Muscle of back (tissue), 11 donors: ENCODE data around the gene LRIT2. TPM values are rescaled to one million over a fixed set of nuclear protein-coding genes. Genes with fewer than 3 reads are reported as not detected.
"Not testable (repeated sequence)": the region's sequence is repeated elsewhere in the genome, so short reads cannot be mapped to it uniquely, and the experiment has no call there.

Experiments used
- DNase-seq, 3 donors: peaks; one replicate each; pipeline versions ENCODE4 v3.0.0 to v3.0.0-alpha.2; 2013
- polyA plus RNA-seq, 10 donors: library from polyadenylated mRNA; unstranded; fragments of 120-200 nt; gene quantifications; one replicate each; pipeline ENCODE4 v1.2.1, GENCODE V29; 2013; ENCODE audit not compliant: insufficient read length in 10 of 10

The LRIT2 gene
- polyA plus RNA-seq, 10 donors = not detected

DNA sequence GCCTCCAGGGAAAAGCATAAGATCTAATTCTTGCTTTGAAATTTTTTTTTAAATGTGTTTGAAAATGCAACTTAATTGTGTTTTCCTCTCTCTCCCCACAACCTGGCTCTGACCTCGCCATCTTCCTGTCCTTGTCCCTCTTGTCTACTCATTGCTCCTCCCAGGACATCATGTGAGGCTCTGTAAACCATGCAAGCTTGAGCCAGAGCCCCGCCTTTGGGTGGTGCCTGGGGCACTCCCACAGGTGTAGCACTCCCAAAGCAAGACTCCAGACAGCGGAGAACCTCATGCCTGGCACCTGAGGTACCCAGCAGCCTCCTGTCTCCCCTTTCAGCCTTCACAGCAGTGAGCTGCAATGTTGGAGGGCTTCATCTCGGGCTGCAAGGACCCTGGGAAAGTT is 40.8 kb downstream of the LRIT2 start:
- no peak for DNase-seq

DNA sequence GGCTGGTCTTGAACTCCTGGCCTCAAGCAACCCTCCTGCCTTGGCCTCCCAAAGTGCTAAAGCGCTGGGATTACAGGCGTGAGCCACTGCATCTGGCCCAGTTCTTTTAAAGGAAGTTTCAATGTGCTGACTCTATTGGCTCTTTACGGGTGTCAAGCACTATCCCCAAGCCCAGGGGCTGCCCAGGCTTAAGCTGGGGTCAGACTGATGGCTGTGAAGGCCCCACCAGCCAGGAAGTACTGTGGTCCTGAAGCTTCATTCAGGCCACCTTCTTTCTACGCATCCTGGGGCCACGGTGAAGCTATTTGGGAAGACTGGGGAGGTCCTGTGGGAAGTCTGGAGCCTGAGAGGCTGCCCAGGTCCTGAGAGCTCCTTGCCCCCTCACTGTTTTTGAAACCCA is 43.7 kb downstream of the LRIT2 start:
- DNase-seq = no peak

DNA sequence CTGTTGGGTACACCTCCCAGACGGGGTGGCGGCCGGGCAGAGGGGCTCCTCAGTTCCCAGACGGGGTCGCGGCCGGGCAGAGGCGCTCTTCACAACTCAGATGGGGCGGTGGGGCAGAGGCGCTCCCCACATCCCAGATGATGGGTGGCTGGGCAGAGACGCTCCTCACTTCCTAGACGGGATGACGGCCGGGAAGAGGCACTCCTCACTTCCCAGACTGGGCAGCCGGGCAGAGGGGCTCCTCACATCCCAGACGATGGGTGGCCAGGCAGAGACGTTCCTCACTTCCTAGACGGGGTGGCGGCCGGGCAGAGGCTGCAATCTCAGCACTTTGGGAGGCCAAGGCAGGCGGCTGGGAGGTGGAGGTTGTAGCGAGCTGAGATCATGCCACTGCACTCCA is 45.0 kb downstream of the LRIT2 start:
- DNase-seq = not testable (repeated sequence)

DNA sequence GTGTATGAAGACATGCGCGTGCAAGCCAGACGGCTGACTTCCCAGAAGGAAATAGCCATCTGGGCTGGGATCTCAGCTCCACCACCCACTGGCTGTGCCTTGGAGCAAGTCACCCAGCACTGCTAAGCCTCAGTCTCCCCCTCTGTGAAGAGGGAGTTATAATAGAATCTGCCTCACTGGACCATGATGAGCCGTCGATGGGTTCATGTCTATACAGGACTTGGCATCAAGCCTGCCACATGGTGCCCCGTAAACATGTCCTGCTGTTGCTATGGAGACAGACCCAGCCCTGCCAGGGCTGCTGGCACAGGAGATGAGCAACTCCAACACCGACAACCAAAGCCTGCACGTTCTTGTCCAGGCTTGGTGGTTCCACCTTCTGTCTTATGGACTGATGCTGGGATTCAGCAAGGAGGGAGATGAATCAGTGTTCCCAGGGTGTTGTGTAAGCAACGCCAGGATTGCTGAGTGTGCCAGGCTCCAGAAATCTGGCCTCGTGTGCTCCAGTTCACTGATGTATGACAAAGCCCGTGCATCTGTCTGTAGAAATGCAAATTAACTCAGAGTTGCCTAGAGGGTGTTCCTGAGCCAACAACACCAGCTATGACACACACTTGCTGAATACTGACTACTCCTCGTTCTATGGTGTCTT is 46.2 kb downstream of the LRIT2 start:
- peak in 1 of 3 donors; percentile 20 for DNase-seq

DNA sequence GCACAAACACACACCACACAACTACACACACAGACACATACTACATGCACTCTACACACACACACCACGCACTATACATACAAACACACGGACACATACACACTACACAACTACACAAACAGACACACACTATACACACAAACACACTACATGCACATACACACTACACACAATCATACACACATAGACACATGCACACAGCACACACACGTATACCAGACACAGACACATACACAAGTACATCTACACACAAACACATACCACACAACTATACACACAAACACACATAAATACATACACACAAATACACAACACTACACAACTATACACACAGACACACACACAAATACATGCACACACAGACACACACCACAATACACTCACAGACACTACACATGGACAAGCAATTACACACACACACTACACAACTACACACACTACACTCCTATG is 47.2 kb downstream of the LRIT2 start:
- no peak for DNase-seq

DNA sequence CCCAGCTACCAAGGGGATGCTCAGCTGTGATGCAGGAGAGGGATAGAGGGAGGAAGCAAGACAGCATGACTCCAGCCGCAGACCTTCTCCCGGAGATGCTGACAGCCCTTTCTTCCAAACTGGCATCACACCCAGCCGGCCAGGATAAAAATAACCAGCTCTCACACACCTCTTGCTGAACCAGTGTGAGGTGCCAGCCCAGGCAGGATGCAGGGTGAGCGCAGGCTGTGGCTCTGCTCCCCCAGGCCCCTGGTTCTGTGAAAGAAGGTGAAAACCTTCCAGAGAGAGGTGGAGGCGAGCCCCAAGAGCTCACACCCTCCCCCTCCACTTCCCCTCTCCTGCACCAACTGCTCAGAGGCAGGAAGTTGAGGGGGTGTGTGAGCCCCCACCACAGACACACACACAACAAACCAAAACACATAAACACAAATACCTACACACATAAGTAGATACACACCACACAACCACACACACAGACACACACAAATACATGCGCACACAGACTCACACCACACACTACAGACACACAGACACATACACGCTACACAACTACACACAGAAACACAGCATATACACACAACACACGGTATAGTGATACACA is 47.7 kb downstream of the LRIT2 start:
- DNase-seq = no peak

DNA sequence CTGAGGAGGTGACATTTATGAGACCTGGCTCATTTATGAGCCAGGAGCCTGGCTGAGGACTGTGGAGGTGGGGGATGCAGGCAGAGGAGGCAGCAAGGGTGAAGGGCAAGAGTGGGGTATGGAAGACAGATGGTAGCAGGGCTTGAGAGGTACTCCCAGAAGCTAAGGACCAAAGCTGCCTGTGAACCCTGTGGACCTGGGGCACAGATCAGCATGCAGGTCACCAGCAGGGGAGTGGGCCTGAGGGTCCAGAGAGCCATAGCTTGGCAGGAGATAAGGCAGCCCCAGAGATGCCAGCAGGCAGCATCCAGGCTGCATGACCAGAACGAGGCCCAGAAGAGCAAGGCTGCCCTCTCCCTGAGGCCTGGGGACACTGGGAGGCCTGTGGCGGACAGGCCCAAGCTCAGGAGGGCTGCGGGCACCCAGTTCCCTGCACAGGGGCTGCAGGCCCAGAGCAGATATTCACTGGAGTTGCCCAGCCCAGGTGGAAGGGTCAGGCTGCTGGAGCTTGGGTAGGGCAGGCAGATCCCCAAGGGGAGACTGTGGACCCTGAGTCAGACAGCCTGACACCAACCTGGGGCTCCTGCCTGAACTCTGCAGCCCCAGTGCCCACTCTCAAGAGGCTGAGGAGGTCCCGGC is 48.4 kb downstream of the LRIT2 start:
- DNase-seq = no peak

DNA sequence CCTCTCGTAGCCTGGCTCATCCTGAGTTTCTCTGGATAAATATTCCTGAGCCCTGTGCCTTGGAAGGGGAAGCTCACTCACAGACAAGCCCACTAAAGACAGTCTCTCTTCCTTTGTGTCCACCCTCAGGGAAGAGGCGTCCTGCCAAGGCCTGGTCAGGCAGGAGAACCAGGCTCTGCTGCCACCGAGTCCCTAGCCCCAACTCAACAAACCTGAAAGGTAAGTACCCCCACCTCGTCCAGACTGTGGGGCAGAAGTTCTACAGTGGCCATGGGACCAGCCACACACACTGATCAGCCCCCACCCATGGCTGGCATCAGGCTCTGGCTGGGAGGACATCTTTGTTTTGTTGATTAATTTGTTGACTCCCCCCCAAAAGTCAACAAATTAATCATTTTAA is 49.0 kb downstream of the LRIT2 start:
- no peak for DNase-seq

DNA sequence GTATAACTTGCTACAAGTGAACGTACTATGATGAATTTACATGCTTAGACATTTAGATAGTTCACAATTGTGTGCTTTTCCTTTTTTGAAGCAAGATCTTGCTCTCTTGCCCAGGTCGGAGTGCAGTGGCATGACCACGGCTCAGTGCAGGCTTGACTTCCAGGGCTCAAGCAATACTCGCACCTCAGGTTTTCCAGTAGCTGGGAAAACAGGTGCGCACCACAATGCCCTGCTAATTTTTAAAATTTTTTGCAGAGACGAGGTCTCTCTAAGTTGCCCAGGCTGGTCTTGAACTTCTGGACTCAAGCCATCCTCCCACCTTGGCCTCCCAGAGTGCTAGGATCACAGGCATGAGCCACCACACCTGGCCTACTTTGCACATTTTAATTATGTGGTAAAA is 49.9 kb downstream of the LRIT2 start:
- no peak for DNase-seq

DNA sequence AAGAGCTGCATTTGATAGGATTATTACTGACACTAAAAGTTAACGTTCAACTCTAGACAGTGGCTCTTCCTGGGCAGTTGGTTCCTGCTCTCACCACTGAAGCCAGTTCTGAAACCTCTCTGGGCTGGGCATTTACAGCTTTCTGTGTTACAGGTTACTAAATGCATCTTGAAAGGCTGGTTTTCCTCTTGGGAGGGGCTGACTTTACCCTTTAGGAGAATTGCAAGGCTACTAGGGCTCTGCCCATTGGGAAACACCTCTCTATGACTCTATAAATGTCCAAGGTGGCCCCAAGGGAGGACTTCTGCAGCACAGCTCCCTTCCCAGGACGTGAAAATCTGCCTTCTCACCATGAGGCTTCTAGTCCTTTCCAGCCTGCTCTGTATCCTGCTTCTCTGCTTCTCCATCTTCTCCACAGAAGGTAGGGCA is 51.8 kb downstream of the LRIT2 start, which contains the start of gene GPR15LG:
Gene GPR15LG (plus strand): TSS at position 301 of the 429 bp plus-strand sequence. CDS start 51 bp downstream, at position 352.
- DNase-seq = no peak

DNA sequence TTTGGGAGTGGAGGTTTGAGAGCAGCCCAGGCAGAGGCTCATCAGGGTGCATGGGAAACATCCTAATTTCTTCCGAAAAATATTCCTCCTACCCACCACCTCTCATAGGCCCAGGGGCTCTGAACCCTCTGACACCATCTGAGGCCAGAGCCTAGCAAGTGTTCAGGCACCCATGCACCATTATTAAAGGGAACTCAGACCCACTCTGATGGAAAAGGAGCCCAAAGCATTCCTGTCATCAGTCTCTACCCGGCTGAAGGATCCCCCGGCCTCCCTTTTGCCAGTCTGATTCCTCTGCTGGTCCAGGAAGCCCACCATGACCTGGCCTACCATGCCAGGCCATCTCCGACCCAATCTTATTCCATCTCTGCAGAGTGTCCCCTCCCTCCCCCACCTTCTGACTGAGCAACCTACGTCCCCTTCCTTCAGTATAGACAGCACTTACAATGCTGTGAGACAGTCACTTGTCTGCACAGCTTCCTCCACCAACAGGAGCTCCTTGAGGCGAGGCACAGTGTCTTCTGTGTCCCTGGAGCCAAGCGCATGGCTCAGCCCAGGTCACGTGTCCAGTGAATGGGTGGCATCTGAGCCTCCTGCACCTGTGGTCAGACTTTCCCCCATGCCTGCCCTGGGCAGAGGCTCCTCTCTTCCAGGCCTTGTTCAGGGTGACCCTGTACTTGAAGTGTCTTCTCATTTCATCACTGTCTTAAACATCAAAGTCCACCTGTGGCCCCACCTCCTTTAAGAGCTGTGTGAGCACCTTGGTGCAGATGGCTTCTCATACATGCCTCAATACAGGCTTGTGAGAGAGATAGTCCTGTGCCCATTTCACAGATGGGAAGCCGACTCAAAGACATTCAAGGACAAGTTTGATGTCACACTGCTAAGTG is 52.6 kb downstream of the LRIT2 start:
- DNase-seq = no peak

DNA sequence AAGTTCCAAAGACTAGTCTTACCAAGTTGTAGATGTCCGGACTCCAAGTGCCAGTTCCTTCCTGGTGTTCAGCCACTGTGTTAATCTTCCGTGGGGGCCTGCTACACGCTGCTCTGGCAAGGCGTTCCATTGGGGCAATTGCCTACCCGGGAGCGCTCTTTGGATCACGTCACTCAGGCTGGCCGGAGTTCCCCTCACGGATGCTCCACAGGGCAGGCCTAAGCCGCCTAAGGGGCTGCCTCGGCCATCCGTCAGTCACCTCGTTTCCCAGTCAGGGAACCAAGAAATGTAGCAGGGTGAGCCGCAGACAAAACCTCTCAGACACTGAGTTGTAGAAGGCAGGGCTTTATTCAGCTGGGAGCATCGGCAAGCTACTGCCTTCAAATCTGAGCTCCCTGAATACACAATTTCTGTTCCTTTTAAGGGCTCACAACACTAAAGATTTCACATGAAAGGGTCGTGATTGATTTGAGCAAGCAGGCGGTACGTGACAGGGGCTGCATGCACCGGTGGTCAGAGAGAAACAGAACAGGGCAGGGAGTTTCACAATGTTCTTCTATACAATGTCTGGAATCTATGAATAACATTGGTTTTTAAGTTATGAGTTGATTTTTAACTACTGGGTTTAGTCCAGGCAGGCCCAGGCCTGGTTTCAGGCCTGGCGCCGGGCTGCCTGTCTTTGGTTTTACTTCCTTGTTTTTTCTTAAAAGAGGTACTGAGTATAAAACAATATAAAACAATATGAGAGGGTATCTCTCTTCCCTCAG is 53.5 kb downstream of the LRIT2 start:
- DNase-seq = not testable (repeated sequence)

DNA sequence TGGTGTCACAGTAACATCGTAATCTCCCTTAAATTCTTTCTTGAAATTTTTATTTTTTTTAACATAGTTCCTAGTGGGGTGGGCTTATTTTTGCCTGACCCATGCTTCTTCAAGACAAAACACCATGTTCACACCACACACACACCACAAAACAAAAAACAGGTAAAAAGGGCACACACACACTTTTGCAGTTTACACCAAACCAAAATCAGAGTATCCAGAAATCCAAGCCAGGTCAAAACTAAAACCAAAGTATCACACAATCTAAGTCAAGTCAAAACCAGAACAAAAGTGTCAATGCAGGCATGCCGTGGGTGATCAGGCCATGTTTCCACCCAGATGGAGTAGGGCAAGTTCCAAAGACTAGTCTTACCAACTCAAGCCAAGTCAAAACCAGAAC is 54.1 kb downstream of the LRIT2 start:
- DNase-seq = not testable (repeated sequence)

Other genes with a start within 250 kb of the LRIT2 start
- 100 to 1,000 TPM in 9 of 10 donors, 10 to 100 TPM in 1; 97.5 to 125 (median 113) TPM for gene GHITM, start 86.0 kb downstream of the LRIT2 start, polyA plus RNA-seq
- gene GPR15LG, start 51.7 kb downstream of the LRIT2 start, polyA plus RNA-seq = under 1 TPM in 2 of 10 donors, not detected in 8; 0.20 to 0.23 TPM
- gene CDHR1, start 31.0 kb downstream of the LRIT2 start, polyA plus RNA-seq = 1 to 10 TPM in 7 of 10 donors, under 1 TPM in 3; 0.31 to 2.1 (median 1.2) TPM
- gene LRIT1, start 16.0 kb upstream of the LRIT2 start, polyA plus RNA-seq = not detected
- gene RGR, start 19.5 kb upstream of the LRIT2 start, polyA plus RNA-seq = 10 to 100 TPM in 8 of 10 donors, 1 to 10 TPM in 2; 8.2 to 32.9 (median 16.3) TPM
- gene CCSER2, start 103.0 kb upstream of the LRIT2 start, polyA plus RNA-seq = 10 to 100 TPM; 28.5 to 66.1 (median 50.2) TPM